ENCODE data around the gene SLC35A5. TPM values are rescaled to one million over a fixed set of nuclear protein-coding genes. Genes with fewer than 3 reads are reported as not detected.
"Not testable (repeated sequence)": the region's sequence is repeated elsewhere in the genome, so short reads cannot be mapped to it uniquely, and the experiment has no call there.

Gene SLC35A5
- polyA plus RNA-seq, 3 donors from 2014 or later = 7.6 to 20.1 (median 16.7) TPM

GRCh38 chr3:112557976-112558375 lies 3.9 kb upstream of the SLC35A5 start:
- no peak for DNase-seq
- H3K36me3 Mint-ChIP-seq = peaks cover 0 to 15% (median 4%) of the 10 kb centered on the region in 3 donors
- peaks cover 9 to 18% (median 13%) of the 10 kb centered on the region in 3 donors for H3K27me3 Mint-ChIP-seq (ENCODE audit: low read depth in 3 of 3)
- peak overlapping the region in 1 of 6 donors; percentile 43 for H3K27ac Mint-ChIP-seq
- H3K4me1 Mint-ChIP-seq = peaks cover 48 to 72% of the 10 kb centered on the region in 2 donors
- peak overlapping the region in 1 of 5 donors; percentile 15 for H3K4me3 Mint-ChIP-seq
- no peaks in the 10 kb centered on the region for H3K9me3 Mint-ChIP-seq

- Mint-ChIP-seq H3K36me3 (peaks cover 5 to 13% (median 8%) of the 10 kb centered on the region in 3 donors), H3K27ac (peak overlapping the region; percentile 73 to 100 (median 96)), H3K27me3 (ENCODE audit: low read depth in 3 of 3) (peaks cover 9 to 18% (median 13%) of the 10 kb centered on the region in 3 donors), H3K9me3 (no peaks in the 10 kb centered on the region), H3K4me1 (peaks cover 45 to 65% of the 10 kb centered on the region in 2 donors), H3K4me3 (peak overlapping the region; percentile 92 to 100 (median 99))
- no peak for DNase-seq
These were observed 1.5 kb upstream of the SLC35A5 start for GRCh38 chr3:112560307-112560706.

- peak overlapping the region; percentile 93 to 100 (median 97) for H3K27ac Mint-ChIP-seq
- peak overlapping the region; percentile 92 to 100 (median 99) for H3K4me3 Mint-ChIP-seq
- H3K4me1 Mint-ChIP-seq = peaks cover 39 to 59% of the 10 kb centered on the region in 2 donors
- H3K9me3 Mint-ChIP-seq = no peaks in the 10 kb centered on the region
- peak; percentile 60 to 67 (median 63) for DNase-seq
- H3K27me3 Mint-ChIP-seq (ENCODE audit: low read depth in 3 of 3) = peaks cover 9 to 17% (median 13%) of the 10 kb centered on the region in 3 donors
- H3K36me3 Mint-ChIP-seq = peaks cover 5 to 12% (median 8%) of the 10 kb centered on the region in 3 donors
These were observed 943 bp upstream of the SLC35A5 start for GRCh38 chr3:112560721-112561483.

- peaks cover 36 to 57% of the 10 kb centered on the region in 2 donors for H3K4me1 Mint-ChIP-seq
- H3K36me3 Mint-ChIP-seq = peaks cover 8 to 12% (median 9%) of the 10 kb centered on the region in 3 donors
- peaks cover 9 to 17% (median 13%) of the 10 kb centered on the region in 3 donors for H3K27me3 Mint-ChIP-seq (ENCODE audit: low read depth in 3 of 3)
- no peaks in the 10 kb centered on the region for H3K9me3 Mint-ChIP-seq
- DNase-seq = no peak
- H3K4me3 Mint-ChIP-seq = peak overlapping the region; percentile 92 to 100 (median 99)
- H3K27ac Mint-ChIP-seq = peak overlapping the region; percentile 93 to 100 (median 97)
These were observed 436 bp upstream of the SLC35A5 start for GRCh38 chr3:112561484-112561733.

GRCh38 chr3:112564247-112564939 lies 2.5 kb downstream of the SLC35A5 start:
- peaks cover 7 to 15% (median 12%) of the 10 kb centered on the region in 3 donors for H3K36me3 Mint-ChIP-seq
- DNase-seq, H3K4me3 Mint-ChIP-seq, H3K27ac Mint-ChIP-seq, H3K9me3 Mint-ChIP-seq: not testable (repeated sequence)
- peaks cover 36 to 53% of the 10 kb centered on the region in 2 donors for H3K4me1 Mint-ChIP-seq
- H3K27me3 Mint-ChIP-seq (ENCODE audit: low read depth in 3 of 3) = peaks cover 9 to 17% (median 13%) of the 10 kb centered on the region in 3 donors

GRCh38 chr3:112564940-112565305 lies 3.1 kb downstream of the SLC35A5 start:
- Mint-ChIP-seq H3K4me1 (peaks cover 34 to 53% of the 10 kb centered on the region in 2 donors), H3K36me3 (peaks cover 11 to 19% (median 12%) of the 10 kb centered on the region in 3 donors), H3K4me3 (no peak overlapping the region), H3K27ac (peak overlapping the region in 1 of 6 donors; percentile 20), H3K27me3 (ENCODE audit: low read depth in 3 of 3) (peaks cover 9 to 17% (median 13%) of the 10 kb centered on the region in 3 donors), H3K9me3 (no peaks in the 10 kb centered on the region)
- no peak for DNase-seq

GRCh38 chr3:112568642-112569041 lies 6.8 kb downstream of the SLC35A5 start:
- no peak for DNase-seq
- H3K36me3 Mint-ChIP-seq = peaks cover 23 to 39% (median 34%) of the 10 kb centered on the region in 3 donors
- peaks cover 11 to 27% of the 10 kb centered on the region in 2 donors for H3K4me1 Mint-ChIP-seq
- no peak overlapping the region for H3K4me3 Mint-ChIP-seq
- H3K27me3 Mint-ChIP-seq (ENCODE audit: low read depth in 3 of 3) = peaks cover 0 to 1% (median 0%) of the 10 kb centered on the region in 3 donors
- no peaks in the 10 kb centered on the region for H3K9me3 Mint-ChIP-seq
- H3K27ac Mint-ChIP-seq = no peak overlapping the region

- peaks cover 27 to 40% (median 37%) of the 10 kb centered on the region in 3 donors for H3K36me3 Mint-ChIP-seq
- H3K27me3 Mint-ChIP-seq (ENCODE audit: low read depth in 3 of 3) = peaks cover 0 to 1% (median 0%) of the 10 kb centered on the region in 3 donors
- peak overlapping the region in 1 of 5 donors; percentile 40 for H3K4me3 Mint-ChIP-seq
- no peaks in the 10 kb centered on the region for H3K9me3 Mint-ChIP-seq
- no peak for DNase-seq
- peaks cover 11 to 24% of the 10 kb centered on the region in 2 donors for H3K4me1 Mint-ChIP-seq
- peak overlapping the region in 2 of 6 donors; percentile 6 to 44 for H3K27ac Mint-ChIP-seq
These were observed 7.4 kb downstream of the SLC35A5 start for GRCh38 chr3:112569265-112569664.

- DNase-seq = no peak
- peak overlapping the region in 1 of 6 donors; percentile 25 for H3K27ac Mint-ChIP-seq
- H3K9me3 Mint-ChIP-seq = no peaks in the 10 kb centered on the region
- no peaks in the 10 kb centered on the region for H3K27me3 Mint-ChIP-seq (ENCODE audit: low read depth in 3 of 3)
- H3K4me1 Mint-ChIP-seq = peaks cover 9 to 19% of the 10 kb centered on the region in 2 donors
- no peak overlapping the region for H3K4me3 Mint-ChIP-seq
- H3K36me3 Mint-ChIP-seq = peaks cover 26 to 38% (median 33%) of the 10 kb centered on the region in 3 donors
These were observed 10.9 kb downstream of the SLC35A5 start for GRCh38 chr3:112572701-112573100.

- Mint-ChIP-seq H3K27me3 (ENCODE audit: low read depth in 3 of 3) (peaks cover 0 to 3% (median 0%) of the 10 kb centered on the region in 3 donors), H3K36me3 (peaks cover 6 to 35% (median 13%) of the 10 kb centered on the region in 3 donors), H3K27ac (no peak overlapping the region), H3K4me3 (no peak overlapping the region), H3K4me1 (no peaks in the 10 kb centered on the region), H3K9me3 (no peaks in the 10 kb centered on the region)
- DNase-seq = no peak
These were observed 17.4 kb downstream of the SLC35A5 start for GRCh38 chr3:112579232-112579631.

GRCh38 chr3:112579697-112580096 lies 17.9 kb downstream of the SLC35A5 start:
- Mint-ChIP-seq H3K4me3 (no peak overlapping the region), H3K36me3 (peaks cover 6 to 37% (median 13%) of the 10 kb centered on the region in 3 donors), H3K27ac (no peak overlapping the region), H3K9me3 (no peaks in the 10 kb centered on the region), H3K4me1 (no peaks in the 10 kb centered on the region), H3K27me3 (ENCODE audit: low read depth in 3 of 3) (peaks cover 0 to 3% (median 0%) of the 10 kb centered on the region in 3 donors)
- no peak for DNase-seq

GRCh38 chr3:112582244-112582874 lies 20.5 kb downstream of the SLC35A5 start:
- H3K4me1 Mint-ChIP-seq = peaks cover 0 to under 1% of the 10 kb centered on the region in 2 donors
- peaks cover 0 to 3% (median 0%) of the 10 kb centered on the region in 3 donors for H3K27me3 Mint-ChIP-seq (ENCODE audit: low read depth in 3 of 3)
- H3K9me3 Mint-ChIP-seq = no peaks in the 10 kb centered on the region
- no peak overlapping the region for H3K27ac Mint-ChIP-seq
- peaks cover under 1 to 49% (median 27%) of the 10 kb centered on the region in 3 donors for H3K36me3 Mint-ChIP-seq
- H3K4me3 Mint-ChIP-seq = no peak overlapping the region
- DNase-seq = peak in 1 of 3 donors; percentile 20

GRCh38 chr3:112583105-112583504 lies 21.3 kb downstream of the SLC35A5 start:
- Mint-ChIP-seq H3K27me3 (ENCODE audit: low read depth in 3 of 3) (peaks cover 0 to 3% (median 0%) of the 10 kb centered on the region in 3 donors), H3K36me3 (peaks cover 5 to 52% (median 32%) of the 10 kb centered on the region in 3 donors)

More at GRCh38 chr3:112583105-112583504, 21.3 kb downstream of the SLC35A5 start:
- Mint-ChIP-seq H3K27ac (no peak overlapping the region), H3K4me1 (peaks cover 0 to 2% of the 10 kb centered on the region in 2 donors), H3K4me3 (no peak overlapping the region), H3K9me3 (no peaks in the 10 kb centered on the region)
- DNase-seq = no peak

Data from immature natural killer cell (primary cell).